SK-N-MC (cell line): ENCODE data around the gene LIN7A.
"Not testable (repeated sequence)": the region's sequence is repeated elsewhere in the genome, so short reads cannot be mapped to it uniquely, and the experiment has no call there.

Experiments
- DNase-seq: peaks from one replicate; pipeline ENCODE4 v3.0.0-alpha.2; 2011; ENCODE audit warnings: low read depth, low spot score
- H3K27ac ChIP-seq: fragments of 200-600 bp; sonication (generic); 2 replicates; pipeline ENCODE4 v1.5.1; 2016; ENCODE audit warnings: mixed run types
- H3K36me3 ChIP-seq: fragments of 200-600 bp; sonication (generic); 2 replicates; pipeline ENCODE4 v1.6.1; 2017; ENCODE audit warnings: antibody characterized with exemption, low read length, mixed read lengths; ENCODE audit not compliant: insufficient read depth
- H3K4me3 ChIP-seq: fragments of 200-600 bp; sonication (generic); 2 replicates; pipeline ENCODE4 v1.5.1; 2016
- H3K9ac ChIP-seq: fragments of 200-600 bp; sonication (generic); 2 replicates; pipeline ENCODE4 v1.8.0; 2017; ENCODE audit warnings: mixed run types, mixed read lengths; ENCODE audit not compliant: insufficient read length
- H3K9me3 ChIP-seq: fragments of 200-600 bp; sonication (generic); 2 replicates; pipeline ENCODE4 v1.6.1; 2017; ENCODE audit warnings: low read depth, mild to moderate bottlenecking, antibody characterized with exemption, low read length, moderate library complexity, mixed read lengths
- EZH2 ChIP-seq: fragments of 200-600 bp; sonication (generic); IDR thresholded peaks from one replicate; pipeline ENCODE4 v1.6.1; 2017; ENCODE audit warnings: antibody characterized with exemption
- FOXP2 ChIP-seq: optimal IDR thresholded peaks from 2 replicates; pipeline ENCODE3; 2011; ENCODE audit warnings: mild to moderate bottlenecking, moderate library complexity; ENCODE audit not compliant: insufficient read depth; ENCODE audit errors: extremely low read length, control extremely low read depth
- POLR2AphosphoS5 ChIP-seq: IDR thresholded peaks from 2 replicates; pipeline ENCODE4 v1.6.1; 2012; ENCODE audit warnings: mild to moderate bottlenecking, low read depth, low read length, borderline replicate concordance

LIN7A gene

GRCh38 chr12:80802652-80803400, 134.9 kb downstream of the LIN7A start:
- Histone ChIP-seq H3K9me3 (no peaks in the 10 kb centered on the region), H3K36me3 (peaks cover 19% of the 10 kb centered on the region), H3K4me3 (no peak overlapping the region), H3K27ac (no peak overlapping the region), H3K9ac (no peak overlapping the region)
- DNase-seq = no peak
- TF ChIP-seq POLR2AphosphoS5 = no peak
- TF ChIP-seq FOXP2 = no peak
- no peak for TF ChIP-seq EZH2

DNA sequence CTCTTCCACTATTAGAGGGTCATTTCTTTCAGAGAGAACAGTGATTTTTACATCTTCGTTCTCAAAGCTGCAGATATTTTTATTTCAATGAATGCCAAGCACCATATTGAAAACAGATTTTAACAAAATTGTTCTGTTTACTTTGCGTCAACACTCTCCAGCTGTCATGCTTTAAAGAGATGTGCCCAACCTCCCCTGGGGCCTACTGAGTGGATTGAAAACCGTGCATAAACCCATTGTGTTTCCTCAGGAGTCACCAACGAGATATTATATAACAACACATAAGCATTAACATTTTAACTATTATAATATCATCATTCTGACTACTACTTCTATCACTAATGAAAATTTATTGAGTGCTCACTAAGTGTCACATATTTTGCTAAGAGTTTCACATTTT, 139.5 kb downstream of the LIN7A start:
- H3K36me3 ChIP-seq = peaks cover 27% of the 10 kb centered on the region
- no peak overlapping the region for H3K9ac ChIP-seq
- no peak overlapping the region for H3K27ac ChIP-seq
- TF ChIP-seq FOXP2 (no peak), POLR2AphosphoS5 (no peak), EZH2 (no peak)
- no peak for DNase-seq
- no peaks in the 10 kb centered on the region for H3K9me3 ChIP-seq
- no peak overlapping the region for H3K4me3 ChIP-seq

DNA sequence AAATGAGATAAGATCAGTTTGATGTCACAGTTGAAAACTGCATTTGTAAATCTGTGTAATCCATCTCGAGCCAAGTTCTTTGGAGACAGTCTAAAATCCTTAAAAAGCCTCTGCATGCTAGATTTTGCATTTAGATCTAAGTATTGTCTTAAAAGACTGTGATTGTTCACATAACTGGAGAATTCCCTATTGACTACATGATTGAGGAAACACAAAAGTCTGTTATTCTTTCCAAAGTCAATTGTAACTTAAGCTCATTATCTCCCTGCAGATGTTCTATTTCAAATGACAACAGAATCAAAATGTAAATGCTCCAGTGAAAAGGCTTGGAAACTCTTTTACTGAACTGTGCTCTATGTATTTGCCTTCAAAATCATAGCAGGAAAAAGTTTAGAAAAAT, 143.2 kb downstream of the LIN7A start:
- Histone ChIP-seq H3K27ac (no peak overlapping the region), H3K4me3 (no peak overlapping the region), H3K9me3 (no peaks in the 10 kb centered on the region), H3K9ac (no peak overlapping the region), H3K36me3 (peaks cover 23% of the 10 kb centered on the region)
- no peak for DNase-seq
- TF ChIP-seq FOXP2 (no peak), POLR2AphosphoS5 (no peak), EZH2 (no peak)

DNA sequence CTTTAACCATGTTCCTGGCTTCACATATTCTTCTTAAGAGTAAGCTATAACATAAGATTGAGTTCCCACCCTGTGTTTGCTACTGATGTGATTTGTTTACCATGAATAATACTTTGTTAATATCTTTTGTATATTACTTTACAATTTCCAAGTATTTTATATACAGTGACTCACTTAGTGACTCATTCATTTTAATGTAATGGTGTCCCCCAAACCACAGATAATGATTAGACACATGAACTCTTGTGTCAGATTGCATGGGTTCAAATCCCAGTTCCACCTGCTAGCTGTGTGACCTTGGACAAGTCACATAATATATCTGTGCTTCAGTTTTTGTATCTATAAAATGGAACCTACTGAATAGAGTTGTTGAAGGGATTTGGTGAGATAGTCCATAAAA, 144.9 kb downstream of the LIN7A start:
- H3K4me3 ChIP-seq = no peak overlapping the region
- no peak for DNase-seq
- no peaks in the 10 kb centered on the region for H3K9me3 ChIP-seq
- no peak for TF ChIP-seq FOXP2
- no peak for TF ChIP-seq POLR2AphosphoS5
- no peak for TF ChIP-seq EZH2
- peaks cover 19% of the 10 kb centered on the region for H3K36me3 ChIP-seq
- no peak overlapping the region for H3K27ac ChIP-seq
- H3K9ac ChIP-seq = no peak overlapping the region

GRCh38 chr12:80791863-80792262, 145.9 kb downstream of the LIN7A start:
- no peaks in the 10 kb centered on the region for H3K9me3 ChIP-seq
- no peak for DNase-seq
- H3K9ac ChIP-seq = no peak overlapping the region
- TF ChIP-seq FOXP2 = no peak
- TF ChIP-seq POLR2AphosphoS5 = no peak
- TF ChIP-seq EZH2 = no peak
- peaks cover 9% of the 10 kb centered on the region; the same call in 1 of the 2 replicates for H3K36me3 ChIP-seq
- H3K27ac ChIP-seq = no peak overlapping the region
- no peak overlapping the region for H3K4me3 ChIP-seq

- H3K9me3 ChIP-seq, H3K4me3 ChIP-seq, DNase-seq, H3K36me3 ChIP-seq, H3K27ac ChIP-seq, H3K9ac ChIP-seq: not testable (repeated sequence)
These were observed 149.3 kb downstream of the LIN7A start for GRCh38 chr12:80788407-80788806.

DNA sequence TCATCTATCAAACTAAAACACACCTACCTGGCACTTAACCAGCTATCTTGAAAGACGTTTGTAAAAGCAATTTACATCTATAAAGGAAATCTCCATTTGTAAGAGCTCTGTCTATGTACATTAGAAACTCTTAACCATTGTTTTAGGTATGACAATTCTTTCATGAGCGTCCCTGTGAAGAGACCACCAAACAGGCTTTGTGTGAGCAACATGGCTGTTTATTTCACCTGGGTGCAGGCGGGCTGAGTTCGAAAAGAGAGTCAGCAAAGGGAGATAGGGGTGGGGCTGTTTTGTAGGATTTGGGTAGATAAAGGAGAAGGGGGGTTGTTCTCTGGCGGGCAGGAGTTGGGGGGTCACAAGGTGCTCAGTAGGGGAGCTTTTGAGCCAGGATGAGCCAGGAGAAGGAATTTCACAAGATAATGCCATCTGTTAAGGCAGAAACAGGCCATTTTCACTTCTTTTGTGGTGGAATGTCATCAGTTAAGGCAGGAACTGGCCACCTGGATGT, 154.7 kb downstream of the LIN7A start:
- not testable (repeated sequence) for DNase-seq, H3K27ac ChIP-seq, H3K9ac ChIP-seq, H3K4me3 ChIP-seq, H3K9me3 ChIP-seq, H3K36me3 ChIP-seq

DNA sequence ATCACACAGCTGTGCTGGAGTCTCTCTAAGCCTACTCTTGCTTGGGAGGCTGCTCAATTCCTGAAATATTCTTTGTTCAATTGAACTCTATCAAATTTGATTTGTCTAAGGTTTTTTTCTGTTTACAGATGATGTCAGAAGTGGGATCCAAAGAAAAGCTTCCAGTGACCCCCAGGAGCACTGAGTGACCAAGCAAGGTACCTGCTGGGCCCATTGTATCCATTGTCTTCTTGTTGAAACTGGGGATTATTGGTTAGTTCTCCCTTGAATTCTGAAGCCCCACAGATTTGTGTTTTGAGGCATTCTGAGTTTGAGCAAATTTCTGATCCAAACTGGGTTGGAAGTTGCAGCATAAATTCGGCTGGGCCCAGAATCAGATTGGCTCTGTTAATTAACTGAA, 156.4 kb downstream of the LIN7A start:
- no peak for DNase-seq
- TF ChIP-seq EZH2 (no peak), FOXP2 (no peak), POLR2AphosphoS5 (no peak)
- Histone ChIP-seq H3K9ac (no peak overlapping the region), H3K9me3 (0 out of 2 replicates have a peak, but pooled peaks cover 6% of the 10 kb centered on the region), H3K4me3 (no peak overlapping the region), H3K27ac (no peak overlapping the region), H3K36me3 (peaks cover 10% of the 10 kb centered on the region)

GRCh38 chr12:80780746-80781145, 157.0 kb downstream of the LIN7A start:
- no peak for DNase-seq
- peaks cover 14% of the 10 kb centered on the region for H3K36me3 ChIP-seq
- TF ChIP-seq FOXP2 = no peak
- no peak for TF ChIP-seq POLR2AphosphoS5
- TF ChIP-seq EZH2 = no peak
- H3K27ac ChIP-seq = no peak overlapping the region
- 0 out of 2 replicates have a peak, but pooled peaks cover 6% of the 10 kb centered on the region for H3K9me3 ChIP-seq
- no peak overlapping the region for H3K9ac ChIP-seq
- no peak overlapping the region for H3K4me3 ChIP-seq
